Progenitor cell of endocrine pancreas (in vitro differentiated cells): ENCODE results near the gene RNF214. TPM values are rescaled to one million over a fixed set of nuclear protein-coding genes. Genes with fewer than 3 reads are reported as not detected.
A peak's percentile ranks its signal among the peaks of the same experiment; 100 is the strongest.

Experiments used
- DNase-seq: peaks from one replicate; pipeline ENCODE4 v3.0.0; 2021; ENCODE audit warnings: low spot score; ENCODE audit not compliant: unreplicated experiment
- H3K27ac Mint-ChIP-seq: 2 replicates; pipeline ENCODE4 v1.8.0; 2021; ENCODE audit warnings: mild to moderate bottlenecking, moderate library complexity, mixed read lengths
- H3K27me3 Mint-ChIP-seq: 2 replicates; pipeline ENCODE4 v1.8.0; 2021; ENCODE audit warnings: mixed read lengths
- H3K36me3 Mint-ChIP-seq: 2 replicates; pipeline ENCODE4 v1.8.0; 2022; ENCODE audit warnings: mixed read lengths; ENCODE audit not compliant: insufficient read depth
- H3K4me1 Mint-ChIP-seq: 2 replicates; pipeline ENCODE4 v1.8.0; 2021; ENCODE audit warnings: low read depth, mixed read lengths
- H3K4me3 Mint-ChIP-seq: 2 replicates; pipeline ENCODE4 v1.8.0; 2021; ENCODE audit warnings: low read depth, mild to moderate bottlenecking, moderate library complexity, mixed read lengths
- H3K9me3 Mint-ChIP-seq: 2 replicates; pipeline ENCODE4 v1.8.0; 2021; ENCODE audit warnings: low read depth, mixed read lengths
- CTCF ChIP-seq: fragments of 200-600 bp; sonication (generic); IDR thresholded peaks from one replicate; pipeline ENCODE4 v1.5.0; 2021; ENCODE audit warnings: antibody characterized with exemption, mild to moderate bottlenecking; ENCODE audit not compliant: unreplicated experiment
- total RNA-seq: library from RNA; stranded (reverse); gene quantifications from 2 replicates; pipeline ENCODE4 v1.2.1, GENCODE V29; 2021

RNF214 gene
- total RNA-seq, 1 donor from 2014 or later = 55.8 TPM

GRCh38 chr11:117290809-117291396, 58.4 kb downstream of the RNF214 start, which contains the start of gene BACE1-AS:
Gene BACE1-AS, plus strand, starts transcription at chr11:117291346.
- Mint-ChIP-seq H3K4me1 (no peaks in the 10 kb centered on the region), H3K9me3 (no peaks in the 10 kb centered on the region), H3K4me3 (no peak within 1 kb of the TSS), H3K27me3 (no peaks in the 10 kb centered on the region), H3K36me3 (peaks cover 33% of the 10 kb centered on the region), H3K27ac (peak within 1 kb of the TSS; percentile 71)
- no peak for DNase-seq
- no peak for TF ChIP-seq CTCF

GRCh38 chr11:117292616-117293015, 60.1 kb downstream of the RNF214 start:
- TF ChIP-seq CTCF = no peak
- Mint-ChIP-seq H3K4me1 (peaks cover 7% of the 10 kb centered on the region), H3K4me3 (no peak overlapping the region), H3K9me3 (no peaks in the 10 kb centered on the region), H3K27ac (no peak overlapping the region), H3K27me3 (no peaks in the 10 kb centered on the region), H3K36me3 (peaks cover 27% of the 10 kb centered on the region)
- DNase-seq = no peak

GRCh38 chr11:117295438-117296137, 63.1 kb downstream of the RNF214 start:
- Mint-ChIP-seq H3K36me3 (peaks cover 18% of the 10 kb centered on the region), H3K4me1 (peaks cover 26% of the 10 kb centered on the region), H3K27ac (peak overlapping the region; percentile 63), H3K27me3 (no peaks in the 10 kb centered on the region), H3K4me3 (no peak overlapping the region), H3K9me3 (no peaks in the 10 kb centered on the region)
- TF ChIP-seq CTCF = no peak
- DNase-seq = no peak

- DNase-seq = no peak
- Mint-ChIP-seq H3K27ac (no peak overlapping the region), H3K27me3 (no peaks in the 10 kb centered on the region), H3K4me1 (peaks cover 36% of the 10 kb centered on the region), H3K4me3 (no peak overlapping the region), H3K9me3 (no peaks in the 10 kb centered on the region), H3K36me3 (peaks cover 10% of the 10 kb centered on the region)
- no peak for TF ChIP-seq CTCF
Measured at GRCh38 chr11:117296881-117297280, 64.4 kb downstream of the RNF214 start.

GRCh38 chr11:117298195-117298594, 65.7 kb downstream of the RNF214 start:
- peak overlapping the region; percentile 94 for H3K27ac Mint-ChIP-seq

More at GRCh38 chr11:117298195-117298594, 65.7 kb downstream of the RNF214 start:
- no peak overlapping the region for H3K4me3 Mint-ChIP-seq
- peaks cover 6% of the 10 kb centered on the region for H3K36me3 Mint-ChIP-seq
- H3K27me3 Mint-ChIP-seq = no peaks in the 10 kb centered on the region
- no peak for DNase-seq
- H3K4me1 Mint-ChIP-seq = peaks cover 47% of the 10 kb centered on the region
- no peaks in the 10 kb centered on the region for H3K9me3 Mint-ChIP-seq
- no peak for TF ChIP-seq CTCF
